ENCODE results near the gene TMEM151B. TPM values are rescaled to one million over a fixed set of nuclear protein-coding genes. Genes with fewer than 3 reads are reported as not detected.

Gene TMEM151B
- total RNA-seq: not detected in 2 replicates

GRCh38 chr6:44269921-44270525 is at the start of gene TMEM151B:
Gene TMEM151B (plus strand): TSS chr6:44270450. CDS start chr6:44270743, 293 bp downstream.

GRCh38 chr6:44223319-44224028 is 46.8 kb upstream of the TMEM151B start, which contains the start of gene SLC29A1:
Gene SLC29A1 (plus strand): TSS chr6:44223595. CDS start chr6:44227314, 3,719 bp downstream.

GRCh38 chr6:44246663-44247337 is 23.4 kb upstream of the TMEM151B start, which contains the start of gene HSP90AB1:
Gene HSP90AB1 (plus strand): TSS chr6:44247101. CDS start chr6:44248630, 1,529 bp downstream.

GRCh38 chr6:44257025-44257752 is 13.1 kb upstream of the TMEM151B start, which contains the start of gene SLC35B2:
Gene SLC35B2 (minus strand): TSS chr6:44257528. CDS start chr6:44257410, 118 bp downstream.

GRCh38 chr6:44265007-44265721 is 5.1 kb upstream of the TMEM151B start, which contains the start of gene NFKBIE:
Gene NFKBIE (minus strand): TSS chr6:44265551. CDS start chr6:44265346, 205 bp downstream.

GRCh38 chr6:44312901-44313788 is 42.9 kb downstream of the TMEM151B start, which contains the start of gene AARS2:
Gene AARS2 (minus strand): TSS chr6:44313347. CDS start chr6:44313323, 24 bp downstream.

GRCh38 chr6:44342489-44342888 is 72.2 kb downstream of the TMEM151B start, which contains the start of gene SPATS1:
Gene SPATS1 (plus strand): TSS chr6:44342650. CDS start chr6:44343096, 446 bp downstream.

Other genes with a start within 250 kb of the TMEM151B start
- 64.8 and 92.1 TPM in 2 replicates for gene MRPL14, start 143.0 kb upstream of the TMEM151B start, total RNA-seq
- gene TMEM63B, start 142.9 kb upstream of the TMEM151B start, total RNA-seq: 35.8 and 54.9 TPM in 2 replicates
- not detected in 2 replicates for gene CAPN11, start 111.6 kb upstream of the TMEM151B start, total RNA-seq
- gene MYMX, start 53.5 kb upstream of the TMEM151B start, total RNA-seq: not detected in 2 replicates
- 4.0 and 13.5 TPM in 2 replicates for gene SLC29A1, start 46.9 kb upstream of the TMEM151B start, total RNA-seq
- gene HSP90AB1, start 23.3 kb upstream of the TMEM151B start, total RNA-seq: 436 and 475 TPM in 2 replicates
- 82.9 and 97.6 TPM in 2 replicates for gene SLC35B2, start 12.9 kb upstream of the TMEM151B start, total RNA-seq
- gene NFKBIE, start 4.9 kb upstream of the TMEM151B start, total RNA-seq: 7.0 and 28.9 TPM in 2 replicates
- gene AARS2, start 42.9 kb downstream of the TMEM151B start, total RNA-seq: 11.3 TPM in 2 replicates
- gene SPATS1, start 72.2 kb downstream of the TMEM151B start, total RNA-seq: not detected in 2 replicates
- gene CDC5L, start 117.3 kb downstream of the TMEM151B start, total RNA-seq: 18.8 and 19.4 TPM in 2 replicates

Data from tracheal epithelial cell (primary cell).